Ovary (tissue), 3 donors: ENCODE measurements around the gene AIFM3.

Experiments used
- CTCF ChIP-seq, 3 donors: fragments of 450-650 bp in 2 of 3; fragments of 200-600 bp in 1 of 3; IDR thresholded peaks; one replicate each; pipeline versions ENCODE4 v1.5.1 to v1.8.0; 2016 to 2022; ENCODE audit warnings: antibody characterized with exemption in 3 of 3, mild to moderate bottlenecking in 1 of 3
- EP300 ChIP-seq: sonication (generic); formaldehyde crosslinking; IDR thresholded peaks from one replicate; pipeline ENCODE4 v1.6.1; 2017; ENCODE audit warnings: antibody characterized with exemption
- POLR2A ChIP-seq: fragments of 450-650 bp; IDR thresholded peaks from one replicate; pipeline ENCODE4 v1.6.1; 2017; ENCODE audit warnings: antibody characterized with exemption, mild to moderate bottlenecking, moderate library complexity
- donor health status: DM: no; HTN: no; CAD: no.

GRCh38 chr22:20981787-20982562 is 14.9 kb downstream of the AIFM3 start, which contains the start of gene LZTR1:
- TF ChIP-seq CTCF (IDR thresholded peaks at IDR 0.05), result peak; percentile 43 to 77 (median 71)
- peak; percentile 95 for TF ChIP-seq POLR2A
- no peak for TF ChIP-seq EP300
